CD4-positive, CD25-positive, alpha-beta regulatory T cell (primary cell): ENCODE results near the gene NFASC. TPM values are rescaled to one million over a fixed set of nuclear protein-coding genes. Genes with fewer than 3 reads are reported as not detected.

Experiments
- ATAC-seq, 2 donors: fragments of 150-1000 bp; cut with Tn5 transposase; one replicate each; pipeline ENCODE4 v1.10.0; 2021; ENCODE audit warnings: low read depth in 2 of 2, moderate number of reproducible peaks in 2 of 2, moderate library complexity in 1 of 2
- DNase-seq, 3 donors: peaks; one replicate each; pipeline versions ENCODE4 v3.0.0 to v3.0.0-alpha.2; 2012 to 2022; ENCODE audit warnings: mixed read lengths in 1 of 3
- H3K27ac ChIP-seq: one replicate; pipeline ENCODE4 v1.7.0; 2013; ENCODE audit warnings: mild to moderate bottlenecking, low read length; ENCODE audit not compliant: insufficient read depth, poor library complexity, severe bottlenecking
- H3K27me3 ChIP-seq: one replicate; pipeline ENCODE4 v1.7.0; 2013; ENCODE audit warnings: low read length; ENCODE audit not compliant: control insufficient read depth, insufficient read depth
- H3K36me3 ChIP-seq: one replicate; pipeline ENCODE4 v1.7.0; 2013; ENCODE audit warnings: mild to moderate bottlenecking, low read length, moderate library complexity; ENCODE audit not compliant: control insufficient read depth, insufficient read depth
- H3K4me1 ChIP-seq: 2 replicates; pipeline ENCODE4 v1.7.0; 2013; ENCODE audit warnings: mild to moderate bottlenecking, low read length; ENCODE audit not compliant: insufficient read depth, control insufficient read depth, poor library complexity, severe bottlenecking
- H3K4me3 ChIP-seq: one replicate; pipeline ENCODE4 v1.7.0; 2013; ENCODE audit warnings: low read depth, mild to moderate bottlenecking, low read length, moderate library complexity
- H3K9me3 ChIP-seq, 2 experiments: 1 replicate in 1 of 2; 2 replicates in 1 of 2; pipeline ENCODE4 v1.7.0; 2013; ENCODE audit warnings: low read length in 2 of 2, mild to moderate bottlenecking in 1 of 2, moderate library complexity in 1 of 2; ENCODE audit not compliant: control insufficient read depth in 2 of 2
- H3K27ac Mint-ChIP-seq, 3 donors: one replicate each; pipeline ENCODE4 v1.8.0; 2020 to 2022; ENCODE audit warnings: mild to moderate bottlenecking in 3 of 3, mixed read lengths in 3 of 3, moderate library complexity in 2 of 3
- H3K27me3 Mint-ChIP-seq: one replicate; pipeline ENCODE4 v1.8.0; 2022; ENCODE audit warnings: mild to moderate bottlenecking, mixed read lengths
- H3K36me3 Mint-ChIP-seq: one replicate; pipeline ENCODE4 v1.8.0; 2020; ENCODE audit warnings: mixed read lengths
- H3K4me1 Mint-ChIP-seq, 4 donors: one replicate each; pipeline ENCODE4 v1.8.0; 2020 to 2022; ENCODE audit warnings: mixed read lengths in 4 of 4, mild to moderate bottlenecking in 1 of 4
- H3K4me3 Mint-ChIP-seq, 4 donors: one replicate each; pipeline ENCODE4 v1.8.0; 2020 to 2022; ENCODE audit warnings: mild to moderate bottlenecking in 4 of 4, mixed read lengths in 4 of 4, moderate library complexity in 3 of 4
- H3K9me3 Mint-ChIP-seq, 7 donors: one replicate each; pipeline ENCODE4 v1.8.0; 2020 to 2022; ENCODE audit warnings: mixed read lengths in 7 of 7, mild to moderate bottlenecking in 3 of 7, moderate library complexity in 2 of 7
- polyA plus RNA-seq, 4 donors: library from polyadenylated mRNA; unstranded; fragments of 300-500 nt; fragmentation: Illumina TruSeq; gene quantifications; one replicate each; pipeline ENCODE4 v1.2.3, GENCODE V29; 2021
- total RNA-seq: library from RNA; stranded (reverse); gene quantifications from one replicate; pipeline ENCODE4 v1.2.3, GENCODE V29; 2022

The NFASC gene
- total and polyA plus RNA-seq, 5 donors from 2014 or later, result not detected

GRCh38 chr1:204975568-204976235 lies 105.0 kb downstream of the NFASC start:
- Mint-ChIP-seq H3K9me3 (no peaks in the 10 kb centered on the region), H3K4me1 (no peaks in the 10 kb centered on the region), H3K27me3 (peaks cover 13% of the 10 kb centered on the region), H3K36me3 (no peaks in the 10 kb centered on the region), H3K4me3 (no peak overlapping the region), H3K27ac (no peak overlapping the region)
- Histone ChIP-seq H3K27me3 (no peaks in the 10 kb centered on the region), H3K36me3 (no peaks in the 10 kb centered on the region), H3K4me1 (no peaks in the 10 kb centered on the region), H3K4me3 (no peak overlapping the region), H3K9me3 (no peaks in the 10 kb centered on the region), H3K27ac (no peak overlapping the region)
- peak; percentile 14 to 39 (median 36) for DNase-seq
- ATAC-seq, result peak; percentile 29 to 33

DNA sequence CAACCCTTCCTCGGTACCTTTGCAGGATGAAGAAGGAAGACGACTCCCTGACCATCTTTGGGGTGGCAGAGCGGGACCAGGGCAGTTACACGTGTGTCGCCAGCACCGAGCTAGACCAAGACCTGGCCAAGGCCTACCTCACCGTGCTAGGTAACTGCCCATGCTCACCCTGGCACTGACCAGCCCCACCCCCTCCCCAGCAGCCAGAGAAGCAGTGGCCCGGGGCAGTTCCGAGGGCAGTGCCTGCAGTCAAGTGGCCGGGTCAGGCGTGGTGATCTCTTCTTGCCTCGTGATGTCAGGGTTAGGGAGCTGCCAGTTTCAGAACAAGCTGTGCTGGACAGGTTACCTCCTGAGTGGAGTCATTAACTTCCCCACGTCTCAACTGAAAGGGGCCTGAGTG lies 106.0 kb downstream of the NFASC start:
- Mint-ChIP-seq H3K4me1 (no peaks in the 10 kb centered on the region), H3K9me3 (no peaks in the 10 kb centered on the region), H3K27me3 (peaks cover 13% of the 10 kb centered on the region), H3K27ac (no peak overlapping the region), H3K36me3 (no peaks in the 10 kb centered on the region), H3K4me3 (no peak overlapping the region)
- Histone ChIP-seq H3K27me3 (no peaks in the 10 kb centered on the region), H3K27ac (no peak overlapping the region), H3K9me3 (no peaks in the 10 kb centered on the region), H3K4me1 (no peaks in the 10 kb centered on the region), H3K36me3 (no peaks in the 10 kb centered on the region), H3K4me3 (no peak overlapping the region)
- no peak for ATAC-seq
- DNase-seq, result no peak

GRCh38 chr1:204977318-204977717 lies 106.7 kb downstream of the NFASC start:
- H3K27me3 ChIP-seq, result no peaks in the 10 kb centered on the region
- no peaks in the 10 kb centered on the region for H3K36me3 Mint-ChIP-seq
- H3K4me1 Mint-ChIP-seq, result no peaks in the 10 kb centered on the region
- ATAC-seq (peak in 1 of 2 donors; percentile 19), DNase-seq (no peak)
- no peak overlapping the region for H3K27ac ChIP-seq
- H3K9me3 ChIP-seq, result no peaks in the 10 kb centered on the region
- no peak overlapping the region for H3K27ac Mint-ChIP-seq
- no peaks in the 10 kb centered on the region for H3K36me3 ChIP-seq
- H3K27me3 Mint-ChIP-seq, result peaks cover 10% of the 10 kb centered on the region
- no peaks in the 10 kb centered on the region for H3K4me1 ChIP-seq
- no peak overlapping the region for H3K4me3 Mint-ChIP-seq
- no peaks in the 10 kb centered on the region for H3K9me3 Mint-ChIP-seq
- H3K4me3 ChIP-seq, result no peak overlapping the region

GRCh38 chr1:204978782-204979181 lies 108.1 kb downstream of the NFASC start:
- DNase-seq, result no peak
- H3K4me1 Mint-ChIP-seq, result no peaks in the 10 kb centered on the region
- H3K27ac Mint-ChIP-seq, result peak overlapping the region in 1 of 3 donors; percentile 48
- Histone ChIP-seq H3K4me3 (no peak overlapping the region), H3K4me1 (no peaks in the 10 kb centered on the region), H3K27me3 (no peaks in the 10 kb centered on the region), H3K36me3 (no peaks in the 10 kb centered on the region), H3K9me3 (no peaks in the 10 kb centered on the region), H3K27ac (no peak overlapping the region)
- peaks cover 12% of the 10 kb centered on the region for H3K27me3 Mint-ChIP-seq
- no peak overlapping the region for H3K4me3 Mint-ChIP-seq
- ATAC-seq, result no peak
- no peaks in the 10 kb centered on the region for H3K36me3 Mint-ChIP-seq
- no peaks in the 10 kb centered on the region for H3K9me3 Mint-ChIP-seq

GRCh38 chr1:204979306-204979705 lies 108.6 kb downstream of the NFASC start:
- Mint-ChIP-seq H3K27me3 (peaks cover 12% of the 10 kb centered on the region), H3K4me1 (no peaks in the 10 kb centered on the region), H3K36me3 (no peaks in the 10 kb centered on the region), H3K9me3 (no peaks in the 10 kb centered on the region), H3K27ac (peak overlapping the region in 1 of 3 donors; percentile 48), H3K4me3 (no peak overlapping the region)
- no peak for ATAC-seq
- H3K27me3 ChIP-seq, result no peaks in the 10 kb centered on the region
- no peaks in the 10 kb centered on the region for H3K36me3 ChIP-seq
- H3K27ac ChIP-seq, result no peak overlapping the region
- H3K9me3 ChIP-seq, result no peaks in the 10 kb centered on the region
- DNase-seq, result no peak
- H3K4me1 ChIP-seq, result no peaks in the 10 kb centered on the region
- no peak overlapping the region for H3K4me3 ChIP-seq

DNA sequence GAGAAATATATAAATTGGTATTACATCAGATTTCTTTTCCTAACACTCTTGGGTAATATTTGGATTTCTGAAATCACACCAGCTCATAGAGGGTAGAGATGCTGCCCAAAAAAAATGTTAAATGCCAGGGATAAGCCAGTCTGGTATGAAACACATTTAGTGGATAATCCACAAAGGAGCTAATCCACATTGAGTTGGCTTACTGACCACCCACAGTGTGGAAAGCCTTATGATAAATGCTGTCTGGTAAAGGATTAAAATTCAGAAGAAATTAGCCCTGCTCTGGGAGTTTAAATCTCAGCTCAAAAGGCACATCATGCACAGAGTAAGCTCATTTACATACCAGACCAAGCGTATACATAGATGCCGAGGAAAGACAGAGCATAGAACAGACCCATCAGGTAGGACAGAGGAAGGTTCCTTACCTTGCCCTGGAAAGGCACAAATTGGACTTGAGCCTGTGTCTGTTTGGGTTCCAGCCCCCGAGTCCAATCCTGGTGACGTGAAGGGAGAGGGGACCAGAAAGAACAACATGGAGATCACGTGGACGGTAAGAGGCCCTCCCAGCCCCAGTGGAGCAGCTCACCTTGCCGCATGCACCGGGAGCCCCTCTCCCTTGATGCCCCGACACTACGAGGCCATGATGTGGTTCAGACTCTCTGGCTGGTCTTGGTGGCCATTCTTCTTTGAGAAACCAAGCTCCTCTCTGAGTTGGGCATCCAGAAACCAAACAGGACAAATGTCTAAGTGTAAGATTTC lies 109.4 kb downstream of the NFASC start:
- Mint-ChIP-seq H3K4me3 (no peak overlapping the region), H3K36me3 (no peaks in the 10 kb centered on the region), H3K27ac (no peak overlapping the region), H3K4me1 (no peaks in the 10 kb centered on the region), H3K9me3 (no peaks in the 10 kb centered on the region), H3K27me3 (peaks cover 12% of the 10 kb centered on the region)
- ATAC-seq, result no peak
- Histone ChIP-seq H3K36me3 (no peaks in the 10 kb centered on the region), H3K27me3 (no peaks in the 10 kb centered on the region), H3K27ac (no peak overlapping the region), H3K4me1 (no peaks in the 10 kb centered on the region), H3K9me3 (no peaks in the 10 kb centered on the region), H3K4me3 (no peak overlapping the region)
- no peak for DNase-seq

DNA sequence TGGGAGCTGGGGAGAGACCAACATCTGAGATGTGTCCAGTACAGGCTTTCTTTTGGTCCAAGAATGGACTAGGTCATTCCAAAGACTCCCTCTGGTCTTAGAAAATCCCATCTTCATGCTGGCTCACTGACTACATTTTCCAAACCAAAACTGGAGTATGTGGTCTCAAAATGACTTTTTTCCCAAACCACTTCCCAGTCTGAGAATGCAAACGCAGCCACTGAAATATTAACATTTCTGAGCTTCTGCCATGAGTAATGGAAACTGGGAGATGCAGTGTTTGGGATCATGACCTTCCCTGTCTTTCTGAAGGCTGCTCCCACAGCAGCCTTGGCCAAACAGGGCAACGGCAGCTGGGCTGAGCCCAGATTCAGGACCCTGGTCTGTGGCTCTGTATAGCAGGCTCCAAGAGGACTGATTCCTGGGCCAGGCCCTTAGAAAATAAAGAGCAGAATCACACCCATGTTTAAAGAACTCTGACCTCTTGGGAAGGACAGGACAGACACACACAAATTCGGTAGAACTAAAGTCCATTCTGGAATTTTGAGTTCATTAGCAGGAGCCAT lies 110.3 kb downstream of the NFASC start:
- DNase-seq, result no peak
- Histone ChIP-seq H3K4me1 (no peaks in the 10 kb centered on the region), H3K27ac (no peak overlapping the region), H3K27me3 (no peaks in the 10 kb centered on the region), H3K4me3 (no peak overlapping the region), H3K36me3 (no peaks in the 10 kb centered on the region), H3K9me3 (no peaks in the 10 kb centered on the region)
- H3K27ac Mint-ChIP-seq, result no peak overlapping the region
- no peak overlapping the region for H3K4me3 Mint-ChIP-seq
- no peaks in the 10 kb centered on the region for H3K36me3 Mint-ChIP-seq
- ATAC-seq, result no peak
- no peaks in the 10 kb centered on the region for H3K4me1 Mint-ChIP-seq
- H3K27me3 Mint-ChIP-seq, result peaks cover 6% of the 10 kb centered on the region
- H3K9me3 Mint-ChIP-seq, result no peaks in the 10 kb centered on the region
